ENCODE data around the gene TRAF2.

DNA sequence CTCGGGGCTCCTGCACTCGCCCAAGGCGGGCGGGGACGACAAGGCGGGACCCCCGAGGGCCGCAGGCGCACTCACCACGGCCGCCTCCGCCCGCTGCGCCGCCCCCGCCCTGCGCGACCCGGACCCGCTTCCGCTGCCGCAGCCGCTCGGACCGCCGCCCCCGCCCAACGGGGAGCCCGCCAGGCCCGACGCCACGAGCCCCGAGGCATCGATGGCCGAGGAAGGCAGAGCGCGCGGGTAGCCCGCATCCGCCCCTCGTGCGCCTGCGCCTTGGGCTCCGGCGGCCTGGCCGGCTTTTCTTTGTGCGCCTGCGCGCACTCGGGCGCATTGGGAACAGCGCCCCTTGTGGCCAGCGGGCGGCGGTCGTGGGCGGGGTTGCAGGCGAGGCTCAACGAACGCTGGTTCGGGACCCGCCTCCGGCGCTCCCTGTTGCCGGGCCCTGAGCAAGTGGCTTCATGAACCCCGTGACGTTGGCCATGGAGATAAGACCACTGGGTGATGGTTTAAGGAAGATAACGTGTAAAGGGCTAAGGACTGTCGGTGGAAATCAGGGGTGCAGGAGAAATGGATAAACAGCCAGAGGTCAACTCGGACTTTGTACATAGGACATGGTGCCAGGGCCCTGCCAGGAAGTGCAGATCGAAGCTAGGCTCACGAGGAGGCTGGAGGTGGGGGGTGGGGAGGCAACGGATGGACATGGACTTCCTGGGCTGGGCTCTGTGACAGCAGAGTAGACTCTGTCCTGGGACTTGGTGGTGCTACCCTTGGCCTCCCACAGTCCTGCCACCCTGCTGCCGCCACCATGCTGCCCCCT lies 58.4 kb downstream of the TRAF2 start, which contains the start of the genes C8G and FBXW5:
- TF ChIP-seq, protein P1, sequence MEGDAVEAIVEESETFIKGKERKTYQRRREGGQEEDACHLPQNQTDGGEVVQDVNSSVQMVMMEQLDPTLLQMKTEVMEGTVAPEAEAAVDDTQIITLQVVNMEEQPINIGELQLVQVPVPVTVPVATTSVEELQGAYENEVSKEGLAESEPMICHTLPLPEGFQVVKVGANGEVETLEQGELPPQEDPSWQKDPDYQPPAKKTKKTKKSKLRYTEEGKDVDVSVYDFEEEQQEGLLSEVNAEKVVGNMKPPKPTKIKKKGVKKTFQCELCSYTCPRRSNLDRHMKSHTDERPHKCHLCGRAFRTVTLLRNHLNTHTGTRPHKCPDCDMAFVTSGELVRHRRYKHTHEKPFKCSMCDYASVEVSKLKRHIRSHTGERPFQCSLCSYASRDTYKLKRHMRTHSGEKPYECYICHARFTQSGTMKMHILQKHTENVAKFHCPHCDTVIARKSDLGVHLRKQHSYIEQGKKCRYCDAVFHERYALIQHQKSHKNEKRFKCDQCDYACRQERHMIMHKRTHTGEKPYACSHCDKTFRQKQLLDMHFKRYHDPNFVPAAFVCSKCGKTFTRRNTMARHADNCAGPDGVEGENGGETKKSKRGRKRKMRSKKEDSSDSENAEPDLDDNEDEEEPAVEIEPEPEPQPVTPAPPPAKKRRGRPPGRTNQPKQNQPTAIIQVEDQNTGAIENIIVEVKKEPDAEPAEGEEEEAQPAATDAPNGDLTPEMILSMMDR (IDR thresholded peaks at IDR 0.05) = peak in 6 of 7 experiments; percentile 86 to 100 (median 96)
- TF ChIP-seq POLR2A (IDR thresholded peaks at IDR 0.05) (no peak), POLR2AphosphoS5 (IDR thresholded peaks at IDR 0.05) (peak; percentile 68 to 87 (median 78)), EP300 (IDR thresholded peaks at IDR 0.05) (no peak)

All from stomach (tissue), 4 donors.